K562 (cell line): ENCODE data around the gene KCNJ10. TPM values are rescaled to one million over a fixed set of nuclear protein-coding genes. Genes with fewer than 3 reads are reported as not detected.

Experiments used
- CBFA2T2 ChIP-seq: fragments of 450-650 bp; conservative IDR thresholded peaks from 2 replicates; pipeline ENCODE4 v1.6.1; 2017; ENCODE audit warnings: mild to moderate bottlenecking
- CBFA2T3 ChIP-seq: fragments of 450-650 bp; IDR thresholded peaks from 2 replicates; pipeline ENCODE4 v1.6.1; 2017
- KLF16 ChIP-seq: IDR thresholded peaks from 2 replicates; pipeline ENCODE4 v1.6.1; 2016; ENCODE audit warnings: antibody characterized with exemption
- NFIX ChIP-seq: fragments of 250-450 bp; sonication (Bioruptor Pico); IDR thresholded peaks from 2 replicates; pipeline ENCODE4 v1.4.0; 2020; ENCODE audit warnings: low read depth, mild to moderate bottlenecking, moderate library complexity
- TBL1XR1 ChIP-seq, 2 experiments: IDR thresholded peaks; 2 replicates each; pipeline ENCODE4 v1.6.1; 2012; ENCODE audit warnings: improper control_type of control experiment in 2 of 2, low read length in 2 of 2, mild to moderate bottlenecking in 1 of 2
- ZEB2 ChIP-seq: fragments of 450-650 bp; IDR thresholded peaks from 2 replicates; pipeline ENCODE4 v1.6.1; 2016
- ZNF76 ChIP-seq: fragments of 250-450 bp; sonication (Bioruptor Pico); IDR thresholded peaks from 2 replicates; pipeline ENCODE4 v1.4.0; 2020; ENCODE audit warnings: mild to moderate bottlenecking, moderate library complexity, borderline replicate concordance
- polyA plus RNA-seq, 8 experiments: library from polyadenylated mRNA; depleted of rRNA in 4 of 8; stranded (reverse) in 5 of 8; unstranded in 3 of 8; fragments of >200 nt; fragmentation: Nextera tagmentation in 2 of 8; fragmentation: Illumina TruSeq in 1 of 8; extraction: Ambion mirVana in 2 of 8; extraction: Trizol in 1 of 8; gene quantifications; 2 replicates each; pipeline versions ENCODE4 v1.2.1 to v1.2.3, GENCODE V29; 2011 to 2014; ENCODE audit warnings: inconsistent platforms in 1 of 8, missing spikeins in 1 of 8
- total RNA-seq, 7 experiments: library from RNA; depleted of rRNA in 6 of 7; stranded (reverse); fragments of >200 nt in 6 of 7; fragmentation: Illumina TruSeq in 2 of 7; extraction: Trizol in 2 of 7; gene quantifications; 2 replicates each; pipeline versions ENCODE4 v1.2.1 to v1.2.3, GENCODE V29; 2011 to 2021; ENCODE audit warnings: low replicate concordance in 1 of 7
- TF ChIP-seq, protein P1 (sequence below), 2 experiments: fragments of 450-650 bp in 1 of 2; sonication (generic) in 1 of 2; formaldehyde crosslinking in 1 of 2; IDR thresholded peaks; 2 replicates each; pipeline versions ENCODE4 v1.7.1 to v1.9.0; 2016 to 2022; ENCODE audit warnings: inconsistent platforms in 1 of 2, mild to moderate bottlenecking in 1 of 2, missing genetic modification reagents in 1 of 2
- TF ChIP-seq, protein P2 (sequence below), 2 experiments: fragments of 250-450 bp in 1 of 2; fragments of 450-650 bp in 1 of 2; sonication (Bioruptor Pico) in 1 of 2; IDR thresholded peaks; 2 replicates each; pipeline versions ENCODE4 v1.6.1 to v1.8.0; 2016 to 2021; ENCODE audit warnings: mild to moderate bottlenecking in 2 of 2, moderate library complexity in 2 of 2, missing compliant biosample characterization in 1 of 2, missing genetic modification characterization in 1 of 2
- TF ChIP-seq, protein P3 (sequence below), 3 experiments: fragments of 200-800 bp in 1 of 3; fragments of 250-450 bp in 1 of 3; fragments of 450-650 bp in 1 of 3; sonication (Bioruptor Pico) in 1 of 3; sonication (Bioruptor generic) in 1 of 3; formaldehyde crosslinking in 1 of 3; IDR thresholded peaks; 2 replicates each; pipeline versions ENCODE4 v1.6.1 to v1.8.0; 2016 to 2022; ENCODE audit warnings: mild to moderate bottlenecking in 2 of 3, missing genetic modification characterization in 2 of 3, missing compliant biosample characterization in 1 of 3, moderate library complexity in 1 of 3
- TF ChIP-seq, protein P4 (sequence below), 2 experiments: fragments of 200-800 bp in 1 of 2; sonication (Bioruptor generic) in 1 of 2; sonication (generic) in 1 of 2; formaldehyde crosslinking in 1 of 2; IDR thresholded peaks in 1 of 2; conservative IDR thresholded peaks in 1 of 2; 2 replicates each; pipeline versions ENCODE4 v1.5.0 to v1.6.1; 2016 to 2020; ENCODE audit warnings: missing compliant biosample characterization in 1 of 2, missing genetic modification characterization in 1 of 2, missing genetic modification reagents in 1 of 2

KCNJ10 gene
- total and polyA plus RNA-seq, 9 of the 15 experiments (the other 6 are each of a cell fraction or from before 2014, with no cell fraction given): 0.06 to 0.11 TPM; not detected in 7

DNA sequence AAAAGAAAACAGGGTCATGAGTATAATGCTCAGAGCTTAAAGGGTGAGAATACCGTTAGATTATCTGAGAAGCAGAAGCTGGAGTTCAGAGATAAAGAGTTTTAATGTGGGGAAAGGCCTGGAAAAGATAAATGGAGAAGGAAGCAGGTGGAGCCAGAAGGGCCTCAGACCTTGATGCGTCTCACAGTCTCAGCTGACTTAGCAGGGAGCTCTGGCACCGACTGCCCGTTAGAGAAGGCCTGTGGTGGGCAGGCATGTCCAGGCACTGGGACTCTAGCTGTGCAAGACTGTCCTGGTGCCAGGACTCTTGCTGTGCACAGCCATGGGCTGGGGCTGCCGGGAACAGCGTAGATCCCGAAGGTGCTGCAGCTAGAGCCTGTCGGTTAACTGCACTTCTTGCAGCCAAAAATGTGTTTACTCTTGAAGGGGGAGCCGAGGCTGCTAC is 112.1 kb downstream of the KCNJ10 start (continued):
- TF ChIP-seq, protein P1, sequence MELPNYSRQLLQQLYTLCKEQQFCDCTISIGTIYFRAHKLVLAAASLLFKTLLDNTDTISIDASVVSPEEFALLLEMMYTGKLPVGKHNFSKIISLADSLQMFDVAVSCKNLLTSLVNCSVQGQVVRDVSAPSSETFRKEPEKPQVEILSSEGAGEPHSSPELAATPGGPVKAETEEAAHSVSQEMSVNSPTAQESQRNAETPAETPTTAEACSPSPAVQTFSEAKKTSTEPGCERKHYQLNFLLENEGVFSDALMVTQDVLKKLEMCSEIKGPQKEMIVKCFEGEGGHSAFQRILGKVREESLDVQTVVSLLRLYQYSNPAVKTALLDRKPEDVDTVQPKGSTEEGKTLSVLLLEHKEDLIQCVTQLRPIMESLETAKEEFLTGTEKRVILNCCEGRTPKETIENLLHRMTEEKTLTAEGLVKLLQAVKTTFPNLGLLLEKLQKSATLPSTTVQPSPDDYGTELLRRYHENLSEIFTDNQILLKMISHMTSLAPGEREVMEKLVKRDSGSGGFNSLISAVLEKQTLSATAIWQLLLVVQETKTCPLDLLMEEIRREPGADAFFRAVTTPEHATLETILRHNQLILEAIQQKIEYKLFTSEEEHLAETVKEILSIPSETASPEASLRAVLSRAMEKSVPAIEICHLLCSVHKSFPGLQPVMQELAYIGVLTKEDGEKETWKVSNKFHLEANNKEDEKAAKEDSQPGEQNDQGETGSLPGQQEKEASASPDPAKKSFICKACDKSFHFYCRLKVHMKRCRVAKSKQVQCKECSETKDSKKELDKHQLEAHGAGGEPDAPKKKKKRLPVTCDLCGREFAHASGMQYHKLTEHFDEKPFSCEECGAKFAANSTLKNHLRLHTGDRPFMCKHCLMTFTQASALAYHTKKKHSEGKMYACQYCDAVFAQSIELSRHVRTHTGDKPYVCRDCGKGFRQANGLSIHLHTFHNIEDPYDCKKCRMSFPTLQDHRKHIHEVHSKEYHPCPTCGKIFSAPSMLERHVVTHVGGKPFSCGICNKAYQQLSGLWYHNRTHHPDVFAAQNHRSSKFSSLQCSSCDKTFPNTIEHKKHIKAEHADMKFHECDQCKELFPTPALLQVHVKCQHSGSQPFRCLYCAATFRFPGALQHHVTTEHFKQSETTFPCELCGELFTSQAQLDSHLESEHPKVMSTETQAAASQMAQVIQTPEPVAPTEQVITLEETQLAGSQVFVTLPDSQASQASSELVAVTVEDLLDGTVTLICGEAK (IDR thresholded peaks at IDR 0.05): peak; percentile 15; the same call in 1 of the 2 replicates
- TF ChIP-seq, protein P1 (CRISPR knock-in tag; IDR thresholded peaks at IDR 0.05): no peak
- TF ChIP-seq NFIX (CRISPR knock-in tag) (no peak), ZEB2 (peak; percentile 65), CBFA2T3 (peak; percentile 93), TBL1XR1 (IDR thresholded peaks at IDR 0.05; ENCODE audit: low read length in 2 of 2) (peak in 1 of 2 experiments; percentile 43; a peak in 1 of 4 replicates), ZNF76 (CRISPR knock-in tag) (peak; percentile 56; the same call in 1 of the 2 replicates), KLF16 (peak; percentile 80), CBFA2T2 (peak; percentile 88)
- TF ChIP-seq, protein P2, sequence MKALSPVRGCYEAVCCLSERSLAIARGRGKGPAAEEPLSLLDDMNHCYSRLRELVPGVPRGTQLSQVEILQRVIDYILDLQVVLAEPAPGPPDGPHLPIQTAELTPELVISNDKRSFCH (CRISPR knock-in tag; IDR thresholded peaks at IDR 0.05): no peak
- TF ChIP-seq, protein P2 (tag; IDR thresholded peaks at IDR 0.05): 0 out of 2 replicates have a peak, but pooled peaks have one; percentile 24
- TF ChIP-seq, protein P3, sequence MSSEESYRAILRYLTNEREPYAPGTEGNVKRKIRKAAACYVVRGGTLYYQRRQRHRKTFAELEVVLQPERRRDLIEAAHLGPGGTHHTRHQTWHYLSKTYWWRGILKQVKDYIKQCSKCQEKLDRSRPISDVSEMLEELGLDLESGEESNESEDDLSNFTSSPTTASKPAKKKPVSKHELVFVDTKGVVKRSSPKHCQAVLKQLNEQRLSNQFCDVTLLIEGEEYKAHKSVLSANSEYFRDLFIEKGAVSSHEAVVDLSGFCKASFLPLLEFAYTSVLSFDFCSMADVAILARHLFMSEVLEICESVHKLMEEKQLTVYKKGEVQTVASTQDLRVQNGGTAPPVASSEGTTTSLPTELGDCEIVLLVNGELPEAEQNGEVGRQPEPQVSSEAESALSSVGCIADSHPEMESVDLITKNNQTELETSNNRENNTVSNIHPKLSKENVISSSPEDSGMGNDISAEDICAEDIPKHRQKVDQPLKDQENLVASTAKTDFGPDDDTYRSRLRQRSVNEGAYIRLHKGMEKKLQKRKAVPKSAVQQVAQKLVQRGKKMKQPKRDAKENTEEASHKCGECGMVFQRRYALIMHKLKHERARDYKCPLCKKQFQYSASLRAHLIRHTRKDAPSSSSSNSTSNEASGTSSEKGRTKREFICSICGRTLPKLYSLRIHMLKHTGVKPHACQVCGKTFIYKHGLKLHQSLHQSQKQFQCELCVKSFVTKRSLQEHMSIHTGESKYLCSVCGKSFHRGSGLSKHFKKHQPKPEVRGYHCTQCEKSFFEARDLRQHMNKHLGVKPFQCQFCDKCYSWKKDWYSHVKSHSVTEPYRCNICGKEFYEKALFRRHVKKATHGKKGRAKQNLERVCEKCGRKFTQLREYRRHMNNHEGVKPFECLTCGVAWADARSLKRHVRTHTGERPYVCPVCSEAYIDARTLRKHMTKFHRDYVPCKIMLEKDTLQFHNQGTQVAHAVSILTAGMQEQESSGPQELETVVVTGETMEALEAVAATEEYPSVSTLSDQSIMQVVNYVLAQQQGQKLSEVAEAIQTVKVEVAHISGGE (CRISPR knock-in tag; IDR thresholded peaks at IDR 0.05): peak in 1 of 3 experiments; percentile 31; a peak in 1 of 6 replicates
- TF ChIP-seq, protein P4, sequence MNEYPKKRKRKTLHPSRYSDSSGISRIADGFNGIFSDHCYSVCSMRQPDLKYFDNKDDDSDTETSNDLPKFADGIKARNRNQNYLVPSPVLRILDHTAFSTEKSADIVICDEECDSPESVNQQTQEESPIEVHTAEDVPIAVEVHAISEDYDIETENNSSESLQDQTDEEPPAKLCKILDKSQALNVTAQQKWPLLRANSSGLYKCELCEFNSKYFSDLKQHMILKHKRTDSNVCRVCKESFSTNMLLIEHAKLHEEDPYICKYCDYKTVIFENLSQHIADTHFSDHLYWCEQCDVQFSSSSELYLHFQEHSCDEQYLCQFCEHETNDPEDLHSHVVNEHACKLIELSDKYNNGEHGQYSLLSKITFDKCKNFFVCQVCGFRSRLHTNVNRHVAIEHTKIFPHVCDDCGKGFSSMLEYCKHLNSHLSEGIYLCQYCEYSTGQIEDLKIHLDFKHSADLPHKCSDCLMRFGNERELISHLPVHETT (CRISPR knock-in tag; conservative IDR thresholded peaks at IDR 0.05 in 1 of 2, IDR thresholded peaks at IDR 0.05 in 1 of 2): 0 out of 4 replicates have a peak, but pooled peaks of 1 of the 2 experiments have one; percentile 47
